GM19468 (cell line): Measurements from ENCODE around the gene SH3D19.
"Not testable (repeated sequence)": the region's sequence is repeated elsewhere in the genome, so short reads cannot be mapped to it uniquely, and the experiment has no call there.

Source experiments
- ATAC-seq: cut with Tn5 transposase; IDR thresholded peaks from one replicate; pipeline ENCODE4 v1.9.1; 2021; ENCODE audit warnings: mild to moderate bottlenecking, moderate library complexity, moderate number of reproducible peaks; ENCODE audit not compliant: unreplicated experiment; ENCODE audit errors: extremely low read depth

SH3D19 gene

DNA sequence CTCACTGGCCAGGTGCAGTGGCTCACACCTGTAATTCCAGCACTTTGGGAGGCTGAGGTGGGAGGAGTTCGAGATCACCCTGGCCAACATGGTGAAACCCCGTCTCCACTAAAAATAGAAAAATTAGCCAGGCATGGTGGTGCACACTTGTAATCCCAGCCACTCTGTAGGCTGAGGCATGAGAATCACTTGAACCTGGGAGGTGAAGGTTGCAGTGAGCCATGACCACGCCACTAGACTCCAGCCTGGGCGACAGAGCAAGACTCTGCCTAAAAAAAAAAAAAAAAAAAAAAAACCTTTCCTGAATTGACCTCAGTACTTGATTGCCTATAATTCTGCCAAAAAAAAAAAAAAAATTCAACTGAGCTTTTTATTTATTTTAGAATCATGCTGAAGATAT is 3.2 kb downstream of the SH3D19 start:
- not testable (repeated sequence) for ATAC-seq

DNA sequence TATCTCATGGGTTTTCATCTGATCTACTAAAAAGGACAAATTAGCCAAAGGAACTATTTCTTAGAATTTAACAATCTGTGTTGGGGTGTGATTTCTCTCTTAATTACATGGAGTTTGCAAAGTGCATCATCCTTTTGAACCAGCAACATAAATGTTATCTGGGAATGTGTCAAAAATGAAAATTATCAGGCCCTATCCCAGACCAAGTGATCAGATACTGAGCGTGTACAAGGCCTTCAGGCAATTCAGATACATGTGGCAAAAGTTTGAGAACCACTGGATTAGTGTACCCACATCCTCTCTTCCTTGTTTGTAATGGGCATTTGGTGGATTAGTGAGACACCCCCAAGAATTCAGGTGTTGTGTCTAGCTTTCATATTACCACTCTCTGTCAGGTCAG is 3.8 kb downstream of the SH3D19 start:
- ATAC-seq: no peak

- ATAC-seq: no peak
Measured at GRCh38 chr4:151319490-151319889, 5.9 kb downstream of the SH3D19 start.

DNA sequence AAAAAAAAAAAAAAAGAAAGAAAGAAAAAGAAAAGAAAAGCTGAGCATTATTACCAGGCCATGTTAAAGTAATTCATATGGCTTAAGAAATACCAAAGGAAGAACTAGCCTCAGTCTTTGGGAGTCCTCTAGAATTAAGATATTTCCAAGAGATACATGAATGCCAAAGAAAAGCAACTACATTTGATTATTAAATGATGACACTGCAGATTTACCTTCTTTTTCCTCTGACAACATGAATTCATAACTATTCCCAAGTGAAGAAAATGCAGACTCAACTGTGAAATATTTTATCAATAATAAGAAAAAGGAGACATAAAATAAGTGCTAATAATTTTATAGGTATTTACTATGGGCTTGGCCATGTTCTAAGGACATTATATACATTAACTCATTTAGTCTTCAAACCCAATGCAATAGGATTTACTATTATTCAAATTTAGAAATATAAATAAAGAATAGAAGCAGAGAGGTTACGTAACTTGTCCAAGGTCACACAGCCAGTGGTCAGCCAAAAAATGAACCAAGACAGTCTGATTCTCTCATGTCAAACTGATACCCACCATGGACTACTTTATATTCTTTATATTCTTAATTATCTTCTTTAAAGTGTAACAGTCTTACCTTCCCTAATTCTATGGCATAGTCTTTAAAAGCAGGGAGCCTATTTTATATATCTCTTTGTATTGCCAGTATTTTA is 6.9 kb downstream of the SH3D19 start:
- no peak for ATAC-seq

- ATAC-seq: no peak
Measured at GRCh38 chr4:151316645-151317044, 8.8 kb downstream of the SH3D19 start.

- no peak for ATAC-seq
Measured at GRCh38 chr4:151315212-151315886, 10.1 kb downstream of the SH3D19 start.

DNA sequence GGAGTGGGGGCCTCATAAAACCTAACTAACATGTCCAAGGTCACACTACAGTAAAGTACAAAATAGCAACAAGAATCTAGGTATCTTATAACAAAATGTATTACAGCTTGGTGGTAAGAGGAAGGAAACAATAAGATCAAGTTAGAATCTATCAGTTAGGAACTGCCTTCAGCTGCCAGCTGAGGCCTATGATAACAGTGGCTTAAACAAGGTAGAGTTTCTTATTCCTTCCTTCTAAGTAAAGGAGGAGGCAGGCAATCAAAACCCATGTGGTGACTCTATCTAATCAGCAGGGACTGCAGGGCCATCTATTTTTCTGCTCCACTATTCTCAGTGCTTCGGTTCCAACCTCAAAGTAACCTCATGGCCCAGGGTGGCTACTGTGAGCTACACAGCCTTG is 10.9 kb downstream of the SH3D19 start:
- no peak for ATAC-seq

- ATAC-seq: no peak
Measured at GRCh38 chr4:151314010-151314355, 11.4 kb downstream of the SH3D19 start.

DNA sequence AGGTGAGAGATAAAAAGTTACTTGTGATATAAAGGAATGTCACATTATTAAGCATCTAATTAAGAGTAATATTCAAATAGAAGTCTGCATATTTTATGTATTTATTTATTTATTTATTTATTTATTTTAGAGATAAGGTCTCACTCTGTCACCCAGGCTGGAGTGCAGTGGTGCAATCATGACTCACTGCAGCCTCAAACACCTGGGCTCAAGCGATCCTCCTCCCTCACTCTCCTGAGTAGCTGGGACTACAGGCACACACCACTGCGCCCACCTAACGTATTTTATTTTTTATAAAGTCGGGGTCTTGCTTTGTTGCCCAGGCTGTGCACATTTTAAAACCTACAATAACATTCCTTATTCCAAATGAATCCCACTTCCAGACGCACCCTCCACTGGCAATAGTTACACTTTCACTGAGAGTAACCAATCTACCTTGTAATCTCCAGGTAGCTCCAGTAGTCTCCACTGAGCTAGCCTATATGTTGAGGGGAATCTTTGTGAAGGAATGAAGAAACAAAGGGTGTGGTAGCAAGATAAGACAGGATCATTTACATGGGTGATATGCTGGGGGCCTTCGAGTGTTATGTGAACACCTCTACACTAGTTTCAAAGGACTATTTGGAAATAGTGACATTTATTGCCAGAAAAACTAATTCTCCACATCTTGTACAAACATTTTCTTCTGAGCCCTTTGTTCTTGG is 11.9 kb downstream of the SH3D19 start:
- no peak for ATAC-seq

GRCh38 chr4:151310124-151310728 is 15.2 kb downstream of the SH3D19 start:
- ATAC-seq: no peak

DNA sequence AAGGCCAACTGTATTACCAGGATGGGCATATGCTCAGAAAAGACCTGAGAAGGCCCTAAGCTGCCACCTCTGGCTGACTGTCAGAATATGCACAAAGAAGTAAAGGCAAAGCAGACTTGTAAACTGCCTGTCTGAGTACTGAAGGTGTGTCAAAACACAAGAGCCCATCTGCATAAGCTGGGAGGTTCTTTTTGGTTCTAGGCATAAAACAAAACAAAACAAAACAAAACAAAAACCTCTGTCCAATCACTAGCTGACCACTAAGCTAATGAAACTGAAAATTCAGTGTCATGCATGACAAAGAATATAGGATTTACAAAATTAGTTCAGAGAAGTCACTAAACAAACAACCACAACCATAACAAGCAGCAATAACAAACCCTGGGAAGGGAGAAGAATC is 20.6 kb downstream of the SH3D19 start:
- ATAC-seq: peak; percentile 67

- no peak for ATAC-seq
Measured at GRCh38 chr4:151304226-151304625, 21.2 kb downstream of the SH3D19 start.

- no peak for ATAC-seq
Measured at GRCh38 chr4:151302432-151302831, 23.0 kb downstream of the SH3D19 start.

DNA sequence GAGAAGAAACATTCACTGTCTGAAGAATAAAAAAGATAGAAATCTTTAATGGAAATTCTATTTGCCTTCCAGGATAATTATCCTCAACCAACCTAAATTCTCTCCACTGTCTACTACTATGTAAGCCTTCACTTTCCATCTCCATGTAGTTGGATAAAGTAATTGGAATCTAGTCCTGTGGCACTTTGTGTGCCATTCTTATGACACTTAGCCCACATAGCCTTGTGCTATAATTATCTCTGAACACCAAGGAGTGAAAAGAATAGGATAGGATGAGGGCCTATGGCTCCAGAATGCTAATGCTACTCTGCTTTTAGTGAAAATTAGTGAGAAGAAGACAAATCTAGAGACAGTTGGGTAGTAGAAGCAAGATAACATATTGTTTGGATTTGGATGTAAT is 28.2 kb downstream of the SH3D19 start:
- ATAC-seq: no peak

- ATAC-seq: no peak
Measured at GRCh38 chr4:151296227-151296626, 29.2 kb downstream of the SH3D19 start.

- no peak for ATAC-seq
Measured at GRCh38 chr4:151294833-151295496, 30.4 kb downstream of the SH3D19 start.

- ATAC-seq: no peak
Measured at GRCh38 chr4:151292038-151292437, 33.4 kb downstream of the SH3D19 start.

DNA sequence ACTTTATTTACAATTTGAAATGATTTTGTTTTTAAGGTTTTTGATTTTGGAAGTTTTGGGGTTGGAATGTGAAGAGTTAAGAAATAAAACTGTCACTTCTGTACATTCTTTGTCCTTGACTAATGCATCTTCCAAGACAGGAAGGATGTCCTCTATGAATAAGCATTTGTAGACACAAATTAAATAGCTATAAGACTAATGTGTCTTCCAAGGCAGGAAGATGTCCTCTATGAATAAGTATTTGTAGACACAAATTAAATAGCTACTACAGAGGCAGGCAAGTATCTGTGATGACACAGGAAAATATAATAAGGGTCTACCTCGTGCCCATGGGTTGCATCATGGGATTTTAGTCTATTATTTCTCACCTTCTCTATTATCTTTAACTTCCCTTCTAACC is 33.9 kb downstream of the SH3D19 start:
- ATAC-seq: no peak

DNA sequence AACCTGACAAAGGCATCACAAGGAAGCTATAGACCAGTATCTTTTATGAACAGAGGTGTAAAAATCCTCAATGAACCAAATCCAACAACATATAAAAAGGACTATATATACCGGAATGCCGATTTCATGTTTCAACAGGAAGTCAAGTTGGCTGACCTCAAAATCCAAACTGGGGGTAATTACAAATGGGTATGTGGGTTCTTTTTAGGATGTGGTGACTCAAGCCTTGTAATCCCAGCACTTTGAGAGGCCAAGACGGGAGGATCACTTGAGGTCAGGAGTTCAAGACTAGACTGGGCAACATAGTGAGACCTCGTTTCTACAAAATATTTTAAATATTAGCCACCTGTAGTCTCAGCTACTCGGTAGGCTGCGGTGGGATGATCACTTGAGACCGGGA is 38.0 kb downstream of the SH3D19 start:
- ATAC-seq: no peak

GRCh38 chr4:151284534-151285245 is 40.7 kb downstream of the SH3D19 start:
- no peak for ATAC-seq
